WERI-Rb-1 (cell line): ENCODE data around the gene CDH7.
A peak's percentile ranks its signal among the peaks of the same experiment; 100 is the strongest.

Experiments
- DNase-seq: peaks from one replicate; pipeline ENCODE4 v3.0.0-alpha.2; 2020
- H3K27ac ChIP-seq: fragments of 250-450 bp; sonication (Bioruptor Pico); 2 replicates; pipeline ENCODE4 v1.5.1; 2020; ENCODE audit warnings: mild to moderate bottlenecking, moderate library complexity
- H3K27me3 ChIP-seq: fragments of 250-450 bp; sonication (Bioruptor Pico); 2 replicates; pipeline ENCODE4 v1.5.1; 2021; ENCODE audit warnings: mild to moderate bottlenecking, low read depth, moderate library complexity; ENCODE audit not compliant: insufficient read depth, severe bottlenecking
- H3K36me3 ChIP-seq: fragments of 250-450 bp; sonication (Bioruptor Pico); 2 replicates; pipeline ENCODE4 v1.5.1; 2020; ENCODE audit warnings: mild to moderate bottlenecking, moderate library complexity
- H3K4me3 ChIP-seq: 2 replicates; pipeline ENCODE4 v1.5.1; 2011; ENCODE audit warnings: low read depth, mild to moderate bottlenecking, control low read depth, low read length
- H3K9me3 ChIP-seq: fragments of 250-450 bp; sonication (Bioruptor Pico); 2 replicates; pipeline ENCODE4 v1.5.1; 2021; ENCODE audit warnings: mild to moderate bottlenecking, moderate library complexity; ENCODE audit not compliant: severe bottlenecking
- TF ChIP-seq, protein P1 (sequence below): IDR thresholded peaks from 2 replicates; pipeline ENCODE4 v1.5.1; 2011; ENCODE audit warnings: low read depth, mild to moderate bottlenecking, control low read depth, inconsistent platforms, low read length

CDH7 gene

DNA sequence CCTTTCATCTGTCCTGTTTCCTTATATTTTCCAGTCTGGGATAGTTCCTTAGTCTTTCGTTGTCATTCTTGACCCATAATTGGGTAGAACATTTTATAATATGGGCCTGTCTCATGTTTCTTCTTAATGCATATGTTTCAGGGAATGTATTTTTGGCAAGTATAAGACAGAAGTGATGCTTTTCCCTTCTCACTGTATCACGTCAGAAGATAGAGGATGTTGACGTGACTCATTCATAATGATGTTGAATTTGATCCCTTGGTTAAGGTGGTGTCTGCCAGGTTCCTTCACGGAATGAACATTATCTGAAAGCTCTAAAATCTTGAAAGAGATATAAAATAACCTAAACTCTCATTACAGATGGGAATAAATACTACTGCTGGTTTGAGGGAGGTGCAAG lies 18.8 kb downstream of the CDH7 start:
- Histone ChIP-seq H3K9me3 (no peaks in the 10 kb centered on the region), H3K27me3 (no peaks in the 10 kb centered on the region), H3K36me3 (no peaks in the 10 kb centered on the region), H3K27ac (no peak overlapping the region), H3K4me3 (no peak overlapping the region)
- TF ChIP-seq, protein P1, sequence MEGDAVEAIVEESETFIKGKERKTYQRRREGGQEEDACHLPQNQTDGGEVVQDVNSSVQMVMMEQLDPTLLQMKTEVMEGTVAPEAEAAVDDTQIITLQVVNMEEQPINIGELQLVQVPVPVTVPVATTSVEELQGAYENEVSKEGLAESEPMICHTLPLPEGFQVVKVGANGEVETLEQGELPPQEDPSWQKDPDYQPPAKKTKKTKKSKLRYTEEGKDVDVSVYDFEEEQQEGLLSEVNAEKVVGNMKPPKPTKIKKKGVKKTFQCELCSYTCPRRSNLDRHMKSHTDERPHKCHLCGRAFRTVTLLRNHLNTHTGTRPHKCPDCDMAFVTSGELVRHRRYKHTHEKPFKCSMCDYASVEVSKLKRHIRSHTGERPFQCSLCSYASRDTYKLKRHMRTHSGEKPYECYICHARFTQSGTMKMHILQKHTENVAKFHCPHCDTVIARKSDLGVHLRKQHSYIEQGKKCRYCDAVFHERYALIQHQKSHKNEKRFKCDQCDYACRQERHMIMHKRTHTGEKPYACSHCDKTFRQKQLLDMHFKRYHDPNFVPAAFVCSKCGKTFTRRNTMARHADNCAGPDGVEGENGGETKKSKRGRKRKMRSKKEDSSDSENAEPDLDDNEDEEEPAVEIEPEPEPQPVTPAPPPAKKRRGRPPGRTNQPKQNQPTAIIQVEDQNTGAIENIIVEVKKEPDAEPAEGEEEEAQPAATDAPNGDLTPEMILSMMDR = no peak
- DNase-seq = no peak

DNA sequence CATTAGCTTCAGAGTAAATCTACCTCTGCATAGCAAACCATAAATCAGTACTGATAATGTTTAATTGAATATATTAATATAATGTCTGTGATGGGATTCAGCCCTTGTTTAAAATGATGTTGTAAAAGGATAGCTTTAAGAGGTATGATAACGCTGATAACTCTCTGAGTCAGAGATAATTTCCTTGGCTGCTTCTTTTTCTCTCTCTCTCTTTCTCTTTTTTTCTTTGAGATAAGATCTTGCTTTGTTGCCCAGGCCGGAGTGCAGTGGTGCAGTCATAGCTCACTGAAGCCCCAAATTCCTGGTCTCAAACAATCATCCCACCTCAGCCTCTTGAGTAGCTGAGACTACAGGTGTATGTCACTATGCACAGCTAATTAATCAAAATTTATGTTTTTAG lies 35.7 kb downstream of the CDH7 start:
- TF ChIP-seq, protein P1 = no peak
- Histone ChIP-seq H3K4me3 (no peak overlapping the region), H3K27ac (no peak overlapping the region), H3K9me3 (no peaks in the 10 kb centered on the region), H3K27me3 (no peaks in the 10 kb centered on the region), H3K36me3 (no peaks in the 10 kb centered on the region)
- DNase-seq = no peak

DNA sequence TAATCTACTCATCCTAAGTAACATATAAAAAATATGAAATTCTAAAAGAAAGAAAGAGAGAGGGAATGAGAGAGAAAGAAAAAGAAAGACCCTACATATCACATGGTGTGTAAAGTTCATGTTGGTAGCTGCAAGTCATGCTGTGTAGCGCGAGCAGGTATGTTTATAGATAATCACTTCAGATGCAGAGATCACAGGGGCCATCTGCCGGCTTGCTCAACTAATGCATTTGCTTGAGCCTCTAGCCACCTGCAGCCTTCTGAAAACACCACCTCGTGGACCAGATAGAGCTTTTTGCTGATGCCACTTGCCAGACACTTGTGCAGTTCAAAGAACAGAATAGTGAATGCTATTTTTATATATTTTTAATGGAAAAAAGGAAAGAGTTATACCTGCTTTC lies 37.6 kb downstream of the CDH7 start:
- Histone ChIP-seq H3K4me3 (no peak overlapping the region), H3K9me3 (no peaks in the 10 kb centered on the region), H3K36me3 (no peaks in the 10 kb centered on the region), H3K27me3 (no peaks in the 10 kb centered on the region), H3K27ac (no peak overlapping the region)
- TF ChIP-seq, protein P1 = peak; percentile 50; the same call in 1 of the 2 replicates
- peak; percentile 61 for DNase-seq

DNA sequence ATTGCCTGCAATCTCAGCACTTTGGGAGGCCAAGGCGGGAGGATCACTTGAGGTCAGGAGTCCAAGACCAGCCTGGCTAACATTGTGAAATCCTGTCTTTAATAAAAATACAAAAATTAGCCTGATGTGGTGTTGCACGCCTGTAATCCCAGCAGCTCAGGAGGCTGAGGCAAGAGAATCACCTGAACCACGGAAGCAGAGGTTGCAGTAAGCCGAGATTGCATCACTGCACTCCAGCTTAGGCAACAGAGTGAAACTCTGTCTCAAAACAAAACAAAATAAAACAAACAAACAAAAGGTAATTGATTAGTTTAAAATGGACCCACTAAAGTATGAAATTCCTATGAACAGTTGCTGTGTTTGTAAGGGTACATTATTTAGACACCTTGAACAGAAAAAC lies 39.8 kb downstream of the CDH7 start:
- H3K27me3 ChIP-seq = no peaks in the 10 kb centered on the region
- TF ChIP-seq, protein P1 = no peak
- no peaks in the 10 kb centered on the region for H3K9me3 ChIP-seq
- no peak overlapping the region for H3K27ac ChIP-seq
- no peak for DNase-seq
- H3K36me3 ChIP-seq = no peaks in the 10 kb centered on the region
- no peak overlapping the region for H3K4me3 ChIP-seq

DNA sequence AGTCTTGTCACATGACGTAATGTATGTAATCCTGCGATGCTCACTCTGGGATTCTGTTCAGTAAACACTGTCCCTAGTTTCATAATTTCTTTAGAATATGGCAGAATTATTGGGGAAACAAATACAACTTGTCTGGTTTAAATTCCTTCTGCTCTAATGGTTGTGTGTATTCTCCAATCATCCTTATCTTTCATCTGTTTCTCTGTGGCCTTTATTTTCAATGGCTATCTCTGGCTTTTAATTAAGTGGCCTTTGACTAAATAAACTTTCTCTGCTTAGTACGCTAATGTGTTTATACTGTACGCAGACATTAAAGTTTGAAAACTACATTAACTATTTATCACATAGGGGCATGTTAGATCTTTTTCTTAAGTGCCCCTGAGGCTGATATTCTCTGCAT lies 40.9 kb downstream of the CDH7 start:
- Histone ChIP-seq H3K27me3 (no peaks in the 10 kb centered on the region), H3K9me3 (no peaks in the 10 kb centered on the region), H3K36me3 (no peaks in the 10 kb centered on the region), H3K27ac (no peak overlapping the region), H3K4me3 (no peak overlapping the region)
- no peak for DNase-seq
- TF ChIP-seq, protein P1 = no peak

DNA sequence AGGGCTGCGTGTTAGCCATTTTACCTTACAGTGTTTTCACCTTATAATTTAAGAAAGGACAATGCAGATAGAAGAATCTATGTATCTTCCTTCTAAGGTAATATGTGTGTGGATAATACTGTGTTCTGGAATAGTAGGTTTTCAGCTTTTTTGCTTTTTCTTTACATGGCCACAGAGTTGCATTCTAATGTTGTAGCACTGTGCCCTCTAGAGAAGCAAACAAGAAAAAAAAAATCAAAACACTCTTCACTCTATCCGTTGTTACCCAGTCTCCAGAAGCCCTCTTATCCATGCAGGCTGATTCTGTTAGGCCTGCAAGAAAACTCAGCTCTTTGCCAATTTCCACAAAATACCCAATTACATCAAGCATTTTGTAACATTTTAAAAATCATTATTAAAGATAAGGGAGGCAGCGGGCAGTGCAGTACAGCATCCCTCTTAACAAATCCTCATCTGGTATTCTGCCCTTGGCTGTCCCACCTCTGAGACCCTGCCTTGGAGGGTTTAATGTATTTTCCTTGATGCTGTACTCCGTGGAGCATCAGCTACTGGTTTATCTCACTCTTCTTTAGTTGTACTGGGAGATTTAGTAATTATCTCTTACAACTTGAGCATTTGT lies 41.8 kb downstream of the CDH7 start:
- no peaks in the 10 kb centered on the region for H3K27me3 ChIP-seq

More for the DNA sequence above, 41.8 kb downstream of the CDH7 start:
- Histone ChIP-seq H3K4me3 (no peak overlapping the region), H3K36me3 (no peaks in the 10 kb centered on the region), H3K9me3 (no peaks in the 10 kb centered on the region), H3K27ac (no peak overlapping the region)
- DNase-seq = no peak
- TF ChIP-seq, protein P1 = no peak
